Measurements from ENCODE around the gene C12orf76. TPM values are rescaled to one million over a fixed set of nuclear protein-coding genes. Genes with fewer than 3 reads are reported as not detected.

Gene C12orf76
- total RNA-seq, 4 donors from 2014 or later, result 7.7 to 21.4 (median 12.4) TPM

GRCh38 chr12:109998241-109998903 is 50.0 kb downstream of the C12orf76 start:
- TF ChIP-seq CTCF (IDR thresholded peaks at IDR 0.05; ENCODE audit: low read depth), result no peak

- no peak for TF ChIP-seq CTCF (IDR thresholded peaks at IDR 0.05; ENCODE audit: low read depth)
Measured at GRCh38 chr12:109997393-109997792, 50.9 kb downstream of the C12orf76 start.

GRCh38 chr12:109996483-109996853 is 51.9 kb downstream of the C12orf76 start:
- no peak for TF ChIP-seq CTCF (IDR thresholded peaks at IDR 0.05; ENCODE audit: low read depth)

- no peak for TF ChIP-seq CTCF (IDR thresholded peaks at IDR 0.05; ENCODE audit: low read depth)
Measured at GRCh38 chr12:109995686-109996482, 52.4 kb downstream of the C12orf76 start, which contains the start of gene GIT2. Gene GIT2 (minus strand): TSS chr12:109996368. CDS start chr12:109996224, 144 bp downstream.

- no peak for TF ChIP-seq CTCF (IDR thresholded peaks at IDR 0.05; ENCODE audit: low read depth)
Measured at GRCh38 chr12:109995361-109995685, 53.0 kb downstream of the C12orf76 start.

- TF ChIP-seq CTCF (IDR thresholded peaks at IDR 0.05; ENCODE audit: low read depth), result no peak
Measured at GRCh38 chr12:109994401-109995175, 53.7 kb downstream of the C12orf76 start.

GRCh38 chr12:109993091-109993490 is 55.2 kb downstream of the C12orf76 start:
- no peak for TF ChIP-seq CTCF (IDR thresholded peaks at IDR 0.05; ENCODE audit: low read depth)

Data from subcutaneous adipose tissue (tissue), 4 donors.